ENCODE measurements around the gene HBG1. TPM values are rescaled to one million over a fixed set of nuclear protein-coding genes. Genes with fewer than 3 reads are reported as not detected.

Gene HBG1
- total RNA-seq, 4 donors from 2014 or later, result 5.7 TPM; not detected in 3

- intact Hi-C loops (cut with DNase I; ENCODE audit: low total_unique reads), result no loop called here
Observed at GRCh38 chr11:5225480-5225871, 24.2 kb downstream of the HBG1 start.

GRCh38 chr11:5224538-5225479, 24.8 kb downstream of the HBG1 start:
- TF ChIP-seq POLR2A (IDR thresholded peaks at IDR 0.05) (no peak), CTCF (IDR thresholded peaks at IDR 0.05) (no peak)
- Histone ChIP-seq H3K4me3 (no peak overlapping the region), H3K9me3 (no peaks in the 10 kb centered on the region), H3K36me3 (no peaks in the 10 kb centered on the region), H3K27ac (no peak overlapping the region), H3K4me1 (no peaks in the 10 kb centered on the region), H3K27me3 (peaks cover 0 to 2% of the 10 kb centered on the region in 2 donors)
- intact Hi-C loops (cut with DNase I; ENCODE audit: low total_unique reads), result no loop called here
- no peak for DNase-seq

More at GRCh38 chr11:5225480-5225871, 24.2 kb downstream of the HBG1 start:
- H3K36me3 ChIP-seq, result no peaks in the 10 kb centered on the region
- no peaks in the 10 kb centered on the region for H3K4me1 ChIP-seq
- no peaks in the 10 kb centered on the region for H3K9me3 ChIP-seq
- no peak for DNase-seq
- no peak overlapping the region for H3K27ac ChIP-seq
- no peak overlapping the region for H3K4me3 ChIP-seq
- no peak for TF ChIP-seq CTCF (IDR thresholded peaks at IDR 0.05)
- peaks cover 0 to 2% of the 10 kb centered on the region in 2 donors for H3K27me3 ChIP-seq

GRCh38 chr11:5223686-5224085, 26.0 kb downstream of the HBG1 start:
- Histone ChIP-seq H3K27ac (no peak overlapping the region), H3K36me3 (no peaks in the 10 kb centered on the region), H3K9me3 (no peaks in the 10 kb centered on the region), H3K4me1 (no peaks in the 10 kb centered on the region), H3K4me3 (no peak overlapping the region), H3K27me3 (peaks cover 0 to 2% of the 10 kb centered on the region in 2 donors)
- intact Hi-C loops (cut with DNase I; ENCODE audit: low total_unique reads), result no loop called here
- no peak for TF ChIP-seq CTCF (IDR thresholded peaks at IDR 0.05)
- no peak for TF ChIP-seq POLR2A (IDR thresholded peaks at IDR 0.05)
- DNase-seq, result no peak

GRCh38 chr11:5223146-5223545, 26.5 kb downstream of the HBG1 start:
- intact Hi-C loops (cut with DNase I; ENCODE audit: low total_unique reads), result no loop called here
- peaks cover 0 to 2% of the 10 kb centered on the region in 2 donors for H3K27me3 ChIP-seq
- no peaks in the 10 kb centered on the region for H3K4me1 ChIP-seq
- DNase-seq, result no peak
- H3K9me3 ChIP-seq, result no peaks in the 10 kb centered on the region
- H3K36me3 ChIP-seq, result no peaks in the 10 kb centered on the region
- no peak overlapping the region for H3K4me3 ChIP-seq
- no peak overlapping the region for H3K27ac ChIP-seq
- TF ChIP-seq POLR2A (IDR thresholded peaks at IDR 0.05) (no peak), CTCF (IDR thresholded peaks at IDR 0.05) (no peak)

GRCh38 chr11:5210376-5210885, 39.2 kb downstream of the HBG1 start:
- no peaks in the 10 kb centered on the region for H3K9me3 ChIP-seq
- DNase-seq, result no peak
- H3K4me3 ChIP-seq, result no peak overlapping the region
- intact Hi-C loops (cut with DNase I; ENCODE audit: low total_unique reads), result no loop called here
- no peaks in the 10 kb centered on the region for H3K4me1 ChIP-seq
- H3K27ac ChIP-seq, result no peak overlapping the region
- no peaks in the 10 kb centered on the region for H3K36me3 ChIP-seq
- no peak for TF ChIP-seq CTCF (IDR thresholded peaks at IDR 0.05)
- TF ChIP-seq POLR2A (IDR thresholded peaks at IDR 0.05), result no peak
- H3K27me3 ChIP-seq, result no peaks in the 10 kb centered on the region

Data from uterus (tissue), 4 donors.